B cell (primary cell): Measurements from ENCODE around the gene LGALS3.

Experiments used
- EZH2 ChIP-seq: IDR thresholded peaks from 2 replicates; pipeline ENCODE4 v1.6.1; 2012; ENCODE audit warnings: borderline replicate concordance, low read depth, mild to moderate bottlenecking, moderate library complexity, low read length; ENCODE audit not compliant: insufficient read depth, poor library complexity, severe bottlenecking
- TF ChIP-seq, protein P1 (sequence below): fragments of 200-600 bp; IDR thresholded peaks from one replicate; pipeline ENCODE4 v1.8.0; 2022; ENCODE audit warnings: antibody characterized with exemption, mild to moderate bottlenecking

DNA sequence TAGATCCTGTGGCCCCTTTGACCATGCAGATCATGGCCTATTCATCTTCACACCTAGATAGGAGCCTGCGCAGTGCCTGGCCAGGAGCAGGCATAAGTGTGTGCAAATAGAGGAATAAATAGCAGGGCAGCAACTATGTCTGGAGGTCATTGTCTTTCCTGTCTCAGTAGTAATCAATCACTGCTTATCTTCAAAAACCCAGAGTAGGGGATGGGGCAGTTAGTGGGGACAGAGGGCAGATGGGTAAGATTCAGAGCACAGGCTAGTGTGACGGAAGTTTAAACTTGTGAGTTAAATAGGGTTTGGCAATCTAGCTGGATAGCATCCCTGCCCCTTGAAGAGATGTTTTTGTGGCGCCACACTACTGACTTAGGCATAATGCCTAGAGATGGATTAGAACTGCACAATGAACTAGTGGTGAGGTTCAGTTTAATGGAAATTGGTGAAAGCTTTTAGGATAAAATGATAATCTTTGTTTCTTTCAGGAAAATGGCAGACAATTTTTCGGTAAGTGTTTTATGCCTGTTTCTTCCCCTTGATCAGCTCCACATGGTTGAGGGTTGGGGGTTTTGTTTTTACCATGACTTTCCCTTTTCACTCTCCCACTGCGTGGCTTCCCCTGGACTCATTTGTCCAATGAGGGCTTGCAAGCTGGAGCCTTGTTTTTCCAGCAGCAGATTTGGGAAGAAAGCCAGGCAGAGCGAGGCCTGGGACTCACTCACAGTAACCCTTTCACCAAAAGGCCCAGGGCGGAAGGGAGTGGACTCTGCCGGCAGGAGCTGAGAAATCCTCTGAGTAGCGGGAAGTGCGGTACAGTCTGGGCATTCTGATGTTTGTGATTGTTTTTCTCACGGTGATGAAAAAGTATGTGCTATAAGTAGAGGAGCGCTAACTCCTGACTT, 8.1 kb downstream of the LGALS3 start:
- TF ChIP-seq, protein P1, sequence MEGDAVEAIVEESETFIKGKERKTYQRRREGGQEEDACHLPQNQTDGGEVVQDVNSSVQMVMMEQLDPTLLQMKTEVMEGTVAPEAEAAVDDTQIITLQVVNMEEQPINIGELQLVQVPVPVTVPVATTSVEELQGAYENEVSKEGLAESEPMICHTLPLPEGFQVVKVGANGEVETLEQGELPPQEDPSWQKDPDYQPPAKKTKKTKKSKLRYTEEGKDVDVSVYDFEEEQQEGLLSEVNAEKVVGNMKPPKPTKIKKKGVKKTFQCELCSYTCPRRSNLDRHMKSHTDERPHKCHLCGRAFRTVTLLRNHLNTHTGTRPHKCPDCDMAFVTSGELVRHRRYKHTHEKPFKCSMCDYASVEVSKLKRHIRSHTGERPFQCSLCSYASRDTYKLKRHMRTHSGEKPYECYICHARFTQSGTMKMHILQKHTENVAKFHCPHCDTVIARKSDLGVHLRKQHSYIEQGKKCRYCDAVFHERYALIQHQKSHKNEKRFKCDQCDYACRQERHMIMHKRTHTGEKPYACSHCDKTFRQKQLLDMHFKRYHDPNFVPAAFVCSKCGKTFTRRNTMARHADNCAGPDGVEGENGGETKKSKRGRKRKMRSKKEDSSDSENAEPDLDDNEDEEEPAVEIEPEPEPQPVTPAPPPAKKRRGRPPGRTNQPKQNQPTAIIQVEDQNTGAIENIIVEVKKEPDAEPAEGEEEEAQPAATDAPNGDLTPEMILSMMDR = no peak
- TF ChIP-seq EZH2 = no peak
